H9 (cell line): ENCODE data around the gene SSBP2. TPM values are rescaled to one million over a fixed set of nuclear protein-coding genes. Genes with fewer than 3 reads are reported as not detected.

ENCODE experiments used
- DNase-seq: peaks from one replicate; pipeline ENCODE4 v3.0.0-alpha.2; 2017
- H2AFZ ChIP-seq: one replicate; pipeline ENCODE4 v1.6.1; 2013; ENCODE audit warnings: mild to moderate bottlenecking, low read length, control low read depth, moderate library complexity
- H2AK5ac ChIP-seq: 2 replicates; pipeline ENCODE4 v1.6.1; 2013; ENCODE audit warnings: low read length, control low read depth, mixed read lengths; ENCODE audit not compliant: insufficient read length
- H2BK120ac ChIP-seq: one replicate; pipeline ENCODE4 v1.6.1; 2013; ENCODE audit warnings: low read depth, mild to moderate bottlenecking, low read length, control low read depth, inconsistent platforms; ENCODE audit not compliant: poor library complexity, severe bottlenecking
- H2BK12ac ChIP-seq: 2 replicates; pipeline ENCODE4 v1.6.1; 2013; ENCODE audit warnings: low read length, control low read depth, mixed read lengths, low read depth; ENCODE audit not compliant: insufficient read length
- H2BK15ac ChIP-seq: 2 replicates; pipeline ENCODE4 v1.6.1; 2013; ENCODE audit warnings: low read depth, low read length, control low read depth
- H2BK20ac ChIP-seq: one replicate; pipeline ENCODE4 v1.6.1; 2013; ENCODE audit warnings: low read depth, mild to moderate bottlenecking, low read length, control low read depth, inconsistent platforms; ENCODE audit not compliant: poor library complexity, severe bottlenecking
- H2BK5ac ChIP-seq: 2 replicates; pipeline ENCODE4 v1.6.1; 2013; ENCODE audit warnings: low read length, control low read depth, mixed read lengths; ENCODE audit not compliant: insufficient read length
- H3K14ac ChIP-seq: 2 replicates; pipeline ENCODE4 v1.6.1; 2013; ENCODE audit warnings: low read length, control low read depth; ENCODE audit not compliant: insufficient read depth
- H3K18ac ChIP-seq: 2 replicates; pipeline ENCODE4 v1.6.1; 2013; ENCODE audit warnings: low read depth, mild to moderate bottlenecking, mixed read lengths, low read length, control low read depth; ENCODE audit not compliant: insufficient read length
- H3K23ac ChIP-seq: 2 replicates; pipeline ENCODE4 v1.6.1; 2013; ENCODE audit warnings: low read length, control low read depth, mixed read lengths, low read depth; ENCODE audit not compliant: insufficient read length
- H3K23me2 ChIP-seq: 2 replicates; pipeline ENCODE4 v1.6.1; 2013; ENCODE audit warnings: low read depth, mild to moderate bottlenecking, mixed read lengths, low read length, control low read depth; ENCODE audit not compliant: insufficient read length, poor library complexity, severe bottlenecking
- H3K27ac ChIP-seq: 2 replicates; pipeline ENCODE4 v1.5.1; 2013; ENCODE audit warnings: low read length, control low read depth, mixed read lengths, low read depth; ENCODE audit not compliant: insufficient read length
- H3K27me3 ChIP-seq: 2 replicates; pipeline ENCODE4 v1.6.1; 2013; ENCODE audit warnings: low read length, control low read depth, inconsistent platforms; ENCODE audit not compliant: insufficient read depth
- H3K4ac ChIP-seq: 2 replicates; pipeline ENCODE4 v1.6.1; 2013; ENCODE audit warnings: low read depth, mild to moderate bottlenecking, control low read depth, inconsistent platforms, low read length, moderate library complexity
- H3K4me1 ChIP-seq: 2 replicates; pipeline ENCODE4 v1.6.1; 2013; ENCODE audit warnings: low read length, control low read depth, inconsistent platforms; ENCODE audit not compliant: insufficient read depth
- H3K4me2 ChIP-seq: 2 replicates; pipeline ENCODE4 v1.6.1; 2013; ENCODE audit warnings: low read length, control low read depth, mixed read lengths; ENCODE audit not compliant: insufficient read length, insufficient read depth
- H3K56ac ChIP-seq: 2 replicates; pipeline ENCODE4 v1.6.1; 2013; ENCODE audit warnings: low read depth, mild to moderate bottlenecking, mixed read lengths, low read length, control low read depth; ENCODE audit not compliant: insufficient read length
- H3K79me1 ChIP-seq: 2 replicates; pipeline ENCODE4 v1.6.1; 2013; ENCODE audit warnings: low read depth, mild to moderate bottlenecking, moderate library complexity, low read length, control low read depth, inconsistent platforms; ENCODE audit not compliant: insufficient read depth, poor library complexity, severe bottlenecking
- H3K79me2 ChIP-seq: 2 replicates; pipeline ENCODE4 v1.6.1; 2013; ENCODE audit warnings: low read length, control low read depth, inconsistent platforms; ENCODE audit not compliant: insufficient read depth
- H3K9ac ChIP-seq: 2 replicates; pipeline ENCODE4 v1.6.1; 2013; ENCODE audit warnings: low read length, control low read depth, mixed read lengths; ENCODE audit not compliant: insufficient read length; ENCODE audit errors: extremely low read depth
- H3K9me3 ChIP-seq: one replicate; pipeline ENCODE4 v1.6.1; 2013; ENCODE audit warnings: low read depth, low read length, inconsistent platforms; ENCODE audit not compliant: control insufficient read depth
- H3T11ph ChIP-seq: one replicate; pipeline ENCODE4 v1.6.1; 2013; ENCODE audit warnings: mild to moderate bottlenecking, low read length, control low read depth, inconsistent platforms
- H4K20me1 ChIP-seq: one replicate; pipeline ENCODE4 v1.6.1; 2013; ENCODE audit not compliant: control insufficient read depth, insufficient read length, insufficient read depth
- H4K5ac ChIP-seq: 2 replicates; pipeline ENCODE4 v1.6.1; 2013; ENCODE audit warnings: low read depth, mild to moderate bottlenecking, mixed read lengths, low read length, control low read depth; ENCODE audit not compliant: insufficient read length
- H4K8ac ChIP-seq: replicated peaks from 2 replicates; pipeline ENCODE4 v1.6.1; 2013; ENCODE audit warnings: low read length, control low read depth, mixed read lengths, low read depth; ENCODE audit not compliant: insufficient read length
- H4K91ac ChIP-seq: 2 replicates; pipeline ENCODE4 v1.6.1; 2013; ENCODE audit warnings: low read depth, mild to moderate bottlenecking, moderate library complexity, mixed read lengths, low read length, control low read depth; ENCODE audit not compliant: insufficient read length
- H3K27ac Mint-ChIP-seq, 3 experiments: 2 replicates in 2 of 3; 3 replicates in 1 of 3; pipeline ENCODE4 v1.8.0; 2020 to 2021; ENCODE audit warnings: mixed read lengths in 3 of 3, mild to moderate bottlenecking in 1 of 3, moderate library complexity in 1 of 3
- H3K27me3 Mint-ChIP-seq: 2 replicates; pipeline ENCODE4 v1.8.0; 2021; ENCODE audit warnings: low read depth, mild to moderate bottlenecking, moderate library complexity, mixed read lengths
- H3K36me3 Mint-ChIP-seq, 3 experiments: 2 replicates in 2 of 3; 3 replicates in 1 of 3; pipeline ENCODE4 v1.8.0; 2020 to 2021; ENCODE audit warnings: low read depth in 3 of 3, mixed read lengths in 3 of 3; ENCODE audit not compliant: insufficient read depth in 1 of 3
- H3K4me1 Mint-ChIP-seq, 2 experiments: 2 replicates each; pipeline ENCODE4 v1.8.0; 2020; ENCODE audit warnings: mixed read lengths in 2 of 2
- H3K4me3 Mint-ChIP-seq, 2 experiments: 2 replicates in 1 of 2; 3 replicates in 1 of 2; pipeline ENCODE4 v1.8.0; 2020 to 2021; ENCODE audit warnings: mild to moderate bottlenecking in 2 of 2, mixed read lengths in 2 of 2, moderate library complexity in 1 of 2
- H3K9me3 Mint-ChIP-seq, 2 experiments: 2 replicates in 1 of 2; 3 replicates in 1 of 2; pipeline ENCODE4 v1.8.0; 2020; ENCODE audit warnings: mild to moderate bottlenecking in 2 of 2, mixed read lengths in 2 of 2, moderate library complexity in 1 of 2
- CTCF ChIP-seq: fragments of 200-600 bp; sonication (generic); conservative IDR thresholded peaks from 3 replicates; pipeline ENCODE4 v1.8.0; 2021; ENCODE audit warnings: antibody characterized with exemption, mild to moderate bottlenecking
- WGBS: extraction: QIAGEN DNeasy Blood & Tissue Kit; methylation state at CpG from one replicate; pipeline ENCODE4 v1.1.7; 2013; ENCODE audit warnings: missing lambda C conversion rate, low lambda C conversion rate, mixed read lengths; ENCODE audit not compliant: insufficient read length; ENCODE audit errors: extremely low coverage; 5-methylcytosine and 5-hydroxymethylcytosine counted together
- total RNA-seq: library from RNA; stranded (reverse); gene quantifications from 2 replicates; pipeline ENCODE4 v1.2.1, GENCODE V29; 2021

SSBP2 gene
- total RNA-seq, 1 experiment from 2014 or later: 35.6 TPM

- Histone ChIP-seq H3K14ac (no peak overlapping the region), H2BK15ac (no peak overlapping the region), H4K8ac (no peak overlapping the region), H3K79me1 (no peaks in the 10 kb centered on the region), H3K18ac (no peak overlapping the region), H2BK12ac (no peak overlapping the region), H2BK20ac (no peak overlapping the region), H3K23ac (no peak overlapping the region), H2BK5ac (no peak overlapping the region), H2BK120ac (no peak overlapping the region), H3K4me2 (no peak overlapping the region), H3K4me1 (peaks cover 4% of the 10 kb centered on the region; the same call in 1 of the 2 replicates), H3K23me2 (no peaks in the 10 kb centered on the region), H2AK5ac (no peak overlapping the region), H3T11ph (no peak overlapping the region), H3K9me3 (no peaks in the 10 kb centered on the region), H4K20me1 (no peaks in the 10 kb centered on the region), H3K56ac (no peak overlapping the region), H3K9ac (no peak overlapping the region), H3K79me2 (no peaks in the 10 kb centered on the region), H3K4ac (no peak overlapping the region), H4K91ac (no peak overlapping the region), H2AFZ (no peak overlapping the region), H4K5ac (no peak overlapping the region), H3K27ac (no peak overlapping the region), H3K27me3 (no peaks in the 10 kb centered on the region)
- DNase-seq: no peak
- H3K27me3 Mint-ChIP-seq: no peaks in the 10 kb centered on the region
- H3K4me3 Mint-ChIP-seq: no peak overlapping the region
- peaks cover 7 to 9% of the 10 kb centered on the region in 2 experiments for H3K4me1 Mint-ChIP-seq
- no peak for TF ChIP-seq CTCF
- H3K36me3 Mint-ChIP-seq: no peaks in the 10 kb centered on the region
- no CpG with 5 or more reads among the region's 2 CpGs for WGBS
- H3K27ac Mint-ChIP-seq: no peak overlapping the region; a peak in 1 of 7 replicates
- H3K9me3 Mint-ChIP-seq: no peaks in the 10 kb centered on the region
These were observed 328.2 kb downstream of the SSBP2 start for GRCh38 chr5:81422671-81423070.
